Omental fat pad (tissue), 4 donors: ENCODE results near the gene FBH1. TPM values are rescaled to one million over a fixed set of nuclear protein-coding genes. Genes with fewer than 3 reads are reported as not detected.

Experiments used
- ATAC-seq: fragments of 150-250 bp; one replicate; pipeline ENCODE4 v1.9.1; 2016; ENCODE audit warnings: mild to moderate bottlenecking, moderate library complexity; ENCODE audit not compliant: low FRiP score
- DNase-seq: peaks from one replicate; pipeline ENCODE4 v3.0.0-alpha.2; 2019; ENCODE audit warnings: low spot score
- CTCF ChIP-seq, 3 donors: fragments of 450-650 bp; IDR thresholded peaks; one replicate each; pipeline ENCODE4 v1.5.1; 2016 to 2017; ENCODE audit warnings: antibody characterized with exemption in 3 of 3, mild to moderate bottlenecking in 3 of 3, moderate library complexity in 2 of 3
- total RNA-seq, 4 donors: library from RNA; depleted of rRNA; stranded (reverse); fragments of >200 nt; gene quantifications; one replicate each; pipeline ENCODE4 v1.1.0, GENCODE V29; 2016

FBH1 gene
- total RNA-seq, 4 donors from 2014 or later = 79.2 to 129 (median 81.4) TPM

- DNase-seq = no peak
- TF ChIP-seq CTCF (IDR thresholded peaks at IDR 0.05) = no peak
- ATAC-seq = no peak
Observed at GRCh38 chr10:5887029-5887428, 3.0 kb upstream of the FBH1 start.

- DNase-seq (no peak), ATAC-seq (no peak)
- TF ChIP-seq CTCF (IDR thresholded peaks at IDR 0.05) = no peak
Observed at GRCh38 chr10:5887641-5888040, 2.4 kb upstream of the FBH1 start.

GRCh38 chr10:5888351-5888750 is 1.7 kb upstream of the FBH1 start:
- DNase-seq = no peak
- no peak for TF ChIP-seq CTCF (IDR thresholded peaks at IDR 0.05)
- no peak for ATAC-seq

GRCh38 chr10:5888843-5889623 is 1.0 kb upstream of the FBH1 start:
- no peak for TF ChIP-seq CTCF (IDR thresholded peaks at IDR 0.05)
- no peak for DNase-seq
- ATAC-seq = peak; percentile 11

GRCh38 chr10:5890452-5890915 is 441 bp downstream of the FBH1 start:
- peak; percentile 6 for ATAC-seq
- no peak for DNase-seq

GRCh38 chr10:5891009-5891408 is 966 bp downstream of the FBH1 start:
- TF ChIP-seq CTCF (IDR thresholded peaks at IDR 0.05) = no peak
- ATAC-seq (no peak), DNase-seq (no peak)

More at GRCh38 chr10:5890452-5890915, 441 bp downstream of the FBH1 start:
- no peak for TF ChIP-seq CTCF (IDR thresholded peaks at IDR 0.05)

- ATAC-seq (no peak), DNase-seq (no peak)
- TF ChIP-seq CTCF (IDR thresholded peaks at IDR 0.05) = no peak
Observed at GRCh38 chr10:5892007-5892406, 2.0 kb downstream of the FBH1 start.
